ENCODE data around the gene RRAGC.
"Not testable (repeated sequence)": the region's sequence is repeated elsewhere in the genome, so short reads cannot be mapped to it uniquely, and the experiment has no call there.

The RRAGC gene

GRCh38 chr1:38814984-38815464 is 44.5 kb downstream of the RRAGC start:
- DNase-seq = no peak

GRCh38 chr1:38814444-38814983 is 45.1 kb downstream of the RRAGC start:
- no peak for DNase-seq

- DNase-seq = no peak
Observed at GRCh38 chr1:38812981-38813380, 46.6 kb downstream of the RRAGC start.

GRCh38 chr1:38811466-38811865 is 48.1 kb downstream of the RRAGC start:
- not testable (repeated sequence) for DNase-seq

GRCh38 chr1:38806090-38806489 is 53.5 kb downstream of the RRAGC start:
- DNase-seq = no peak

- DNase-seq = no peak
Observed at GRCh38 chr1:38805036-38805435, 54.5 kb downstream of the RRAGC start.

GRCh38 chr1:38804062-38804886 is 55.3 kb downstream of the RRAGC start:
- no peak for DNase-seq

GRCh38 chr1:38803647-38804046 is 55.9 kb downstream of the RRAGC start:
- no peak for DNase-seq

- DNase-seq = no peak
Observed at GRCh38 chr1:38800720-38801671, 58.6 kb downstream of the RRAGC start.

GRCh38 chr1:38793299-38793698 is 66.3 kb downstream of the RRAGC start:
- DNase-seq = no peak

GRCh38 chr1:38791892-38792291 is 67.7 kb downstream of the RRAGC start:
- no peak for DNase-seq

GRCh38 chr1:38791164-38791515 is 68.4 kb downstream of the RRAGC start:
- DNase-seq = no peak

GRCh38 chr1:38790422-38791163 is 69.0 kb downstream of the RRAGC start:
- no peak for DNase-seq

- DNase-seq = no peak
Observed at GRCh38 chr1:38789498-38790169, 69.9 kb downstream of the RRAGC start.

- no peak for DNase-seq
Observed at GRCh38 chr1:38788341-38789336, 70.9 kb downstream of the RRAGC start.

Data from CD4-positive, alpha-beta T cell treated with Interferon gamma for 1 hour (primary cell).